B cell (primary cell): Measurements from ENCODE around the gene SCAMP1. TPM values are rescaled to one million over a fixed set of nuclear protein-coding genes. Genes with fewer than 3 reads are reported as not detected.

Experiments
- ATAC-seq: fragments of 200-7000 bp; cut with Tn5 transposase; one replicate; pipeline ENCODE4 v1.10.0; 2021; ENCODE audit warnings: low read depth, mild to moderate bottlenecking, moderate number of reproducible peaks, moderate library complexity
- CTCF ChIA-PET: fragments of 350-600 bp; sonication (Branson Sonifier 250); formaldehyde crosslinking; loops from one replicate; lab custom pipeline; 2021; ENCODE audit warnings: antibody characterized with exemption, inconsistent platforms; lab: Charles Lee
- POLR2A ChIA-PET: fragments of 350-600 bp; sonication (Branson Sonifier 250); formaldehyde crosslinking; loops from one replicate; lab custom pipeline; 2021; ENCODE audit warnings: antibody characterized with exemption; lab: Charles Lee
- DNase-seq: peaks from one replicate; pipeline ENCODE4 v3.0.0; 2013
- H2AFZ ChIP-seq: 2 replicates; pipeline ENCODE4 v1.6.1; 2012; ENCODE audit warnings: mild to moderate bottlenecking, low read depth, low read length; ENCODE audit not compliant: insufficient read depth, poor library complexity, severe bottlenecking
- H3K27ac ChIP-seq, 2 donors: 1 replicate in 1 of 2; 2 replicates in 1 of 2; pipeline ENCODE4 v1.5.1; 2012 to 2013; ENCODE audit warnings: low read length in 2 of 2, mild to moderate bottlenecking in 2 of 2, moderate library complexity in 1 of 2
- H3K27me3 ChIP-seq, 4 experiments: fragments of 200-600 bp in 1 of 4; sonication (generic) in 1 of 4; replicated peaks in 1 of 4; 1 replicate in 2 of 4; 2 replicates in 2 of 4; pipeline versions ENCODE4 v1.6.1 to v1.7.0; 2013 to 2016; ENCODE audit warnings: low read length in 3 of 4, mild to moderate bottlenecking in 2 of 4, mixed read lengths in 1 of 4, moderate library complexity in 1 of 4; ENCODE audit not compliant: insufficient read depth in 4 of 4, control insufficient read depth in 3 of 4; ENCODE audit errors: control extremely low read depth in 1 of 4
- H3K36me3 ChIP-seq, 2 experiments: replicated peaks in 1 of 2; 1 replicate in 1 of 2; 2 replicates in 1 of 2; pipeline versions ENCODE4 v1.6.1 to v1.7.1; 2013; ENCODE audit warnings: low read length in 1 of 2; ENCODE audit not compliant: insufficient read depth in 2 of 2, control insufficient read depth in 1 of 2; ENCODE audit errors: control extremely low read depth in 1 of 2, extremely low read depth in 1 of 2
- H3K4me1 ChIP-seq, 2 donors: fragments of 200-600 bp in 1 of 2; sonication (generic) in 1 of 2; 1 replicate in 1 of 2; 2 replicates in 1 of 2; pipeline versions ENCODE4 v1.5.1 to v1.6.1; 2013 to 2017; ENCODE audit warnings: low read length in 2 of 2; ENCODE audit not compliant: control insufficient read depth in 2 of 2, insufficient read depth in 2 of 2
- H3K4me2 ChIP-seq: replicated peaks from 2 replicates; pipeline ENCODE3; 2012; ENCODE audit warnings: mild to moderate bottlenecking, low read depth, low read length; ENCODE audit not compliant: poor library complexity, severe bottlenecking
- H3K4me3 ChIP-seq, 5 experiments: fragments of 200-600 bp in 1 of 5; sonication (generic) in 1 of 5; 1 replicate in 3 of 5; 2 replicates in 2 of 5; pipeline versions ENCODE4 v1.5.1 to v1.7.0; 2011 to 2016; ENCODE audit warnings: low read length in 4 of 5, mild to moderate bottlenecking in 4 of 5, low read depth in 2 of 5, control low read depth in 1 of 5, moderate library complexity in 1 of 5; ENCODE audit not compliant: insufficient read depth in 1 of 5; ENCODE audit errors: control extremely low read depth in 1 of 5, extremely low read depth in 1 of 5
- H3K79me2 ChIP-seq: fragments of 200-600 bp; sonication (generic); one replicate; pipeline ENCODE4 v1.6.0; 2016; ENCODE audit warnings: low read length; ENCODE audit not compliant: control insufficient read depth, insufficient read depth
- H3K9ac ChIP-seq: fragments of 200-600 bp; sonication (generic); 2 replicates; pipeline ENCODE4 v1.6.1; 2017; ENCODE audit warnings: mild to moderate bottlenecking, low read length, moderate library complexity
- H3K9me3 ChIP-seq, 3 donors: one replicate each; pipeline versions ENCODE4 v1.6.1 to v1.7.1; 2013; ENCODE audit warnings: low read length in 2 of 3; ENCODE audit not compliant: control insufficient read depth in 2 of 3, insufficient read depth in 1 of 3; ENCODE audit errors: control extremely low read depth in 1 of 3
- H4K20me1 ChIP-seq: 2 replicates; pipeline ENCODE4 v1.6.0; 2012; ENCODE audit warnings: mild to moderate bottlenecking, low read length; ENCODE audit not compliant: insufficient read depth, control insufficient read depth, poor library complexity, severe bottlenecking
- H3K27ac Mint-ChIP-seq: one replicate; pipeline ENCODE4 v1.8.0; 2021; ENCODE audit warnings: mixed read lengths
- H3K27me3 Mint-ChIP-seq: one replicate; pipeline ENCODE4 v1.8.0; 2021; ENCODE audit warnings: mixed read lengths
- H3K4me1 Mint-ChIP-seq: one replicate; pipeline ENCODE4 v1.8.0; 2021; ENCODE audit warnings: mixed read lengths
- H3K4me3 Mint-ChIP-seq: one replicate; pipeline ENCODE4 v1.8.0; 2021; ENCODE audit warnings: mixed read lengths
- H3K9me3 Mint-ChIP-seq: one replicate; pipeline ENCODE4 v1.8.0; 2022; ENCODE audit warnings: mixed read lengths; ENCODE audit not compliant: insufficient read depth
- EZH2 ChIP-seq: IDR thresholded peaks from 2 replicates; pipeline ENCODE4 v1.6.1; 2012; ENCODE audit warnings: borderline replicate concordance, low read depth, mild to moderate bottlenecking, moderate library complexity, low read length; ENCODE audit not compliant: insufficient read depth, poor library complexity, severe bottlenecking
- WGBS: methylation state at CpG from one replicate; pipeline ENCODE4 v1.1.5; 2013; ENCODE audit warnings: missing lambda C conversion rate; ENCODE audit not compliant: insufficient coverage; 5-methylcytosine and 5-hydroxymethylcytosine counted together
- intact Hi-C: fragments of 100-400 bp; cut with micrococcal nuclease; formaldehyde crosslinking; loops from one replicate; pipeline ENCODE4 v1.10.0; 2022
- polyA plus RNA-seq: library from polyadenylated mRNA; depleted of rRNA; stranded (reverse); fragments of >200 nt; gene quantifications from 2 replicates; pipeline ENCODE4 v1.2.3, GENCODE V29; 2012
- total RNA-seq, 2 donors: library from RNA; stranded (reverse); fragments of 120-200 nt in 1 of 2; gene quantifications; 1 replicate in 1 of 2; 2 replicates in 1 of 2; pipeline versions ENCODE4 v1.2.3 to v1.2.4, GENCODE V29; 2013 to 2022
- TF ChIP-seq, protein P1 (sequence below): fragments of 200-600 bp; IDR thresholded peaks from one replicate; pipeline ENCODE4 v1.8.0; 2022; ENCODE audit warnings: antibody characterized with exemption, mild to moderate bottlenecking

The SCAMP1 gene
- total and polyA plus RNA-seq, 2 donors (not counting 1 experiment from before 2014, with no cell fraction given): 3.8 to 25.4 TPM

DNA sequence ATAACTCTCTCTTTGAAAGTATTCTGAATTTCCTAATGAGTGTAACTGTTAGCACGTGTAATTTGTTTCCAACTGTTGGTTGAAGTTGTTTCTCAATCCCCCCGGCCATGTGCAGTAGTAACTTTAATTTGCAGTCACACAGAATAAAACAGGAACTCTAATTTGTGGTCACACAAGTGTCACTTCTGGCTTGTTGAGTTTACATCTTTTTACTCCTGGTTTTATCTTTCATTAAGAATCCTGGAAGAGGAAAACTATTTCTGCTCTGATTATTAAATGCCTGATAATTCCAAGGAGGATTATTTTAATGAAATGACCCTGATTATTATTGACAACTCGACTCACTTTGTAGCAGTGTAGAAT is 1.2 kb downstream of the SCAMP1 start:
- Histone ChIP-seq H3K9me3 (no peaks in the 10 kb centered on the region), H3K4me2 (peak overlapping the region; percentile 83), H3K4me3 (peak overlapping the region; percentile 56 to 99 (median 88)), H3K9ac (peak overlapping the region; percentile 96), H3K27ac (peak overlapping the region in 1 of 2 donors; percentile 81), H3K36me3 (no peaks in the 10 kb centered on the region), H3K4me1 (peaks cover 20 to 22% of the 10 kb centered on the region in 2 donors), H4K20me1 (peaks cover 13% of the 10 kb centered on the region), H2AFZ (peak overlapping the region; percentile 92), H3K27me3 (no peaks in the 10 kb centered on the region), H3K79me2 (peaks cover 39% of the 10 kb centered on the region)
- H3K27me3 Mint-ChIP-seq: no peaks in the 10 kb centered on the region
- ChIA-PET CTCF (interaction anchor here (0.6 to 5.5 kb wide), 5 partner anchors 12 to 659 kb away, joined by 3 to 101 read pairs (median 4); partner anchors contain the start of gene AP3B1), POLR2A (interaction anchor here (1.6 to 4.0 kb wide), 2 partner anchors 67 to 623 kb away, joined by 5 to 82 read pairs; partner anchors contain the start of gene AP3B1)
- peak overlapping the region; percentile 93 for H3K4me3 Mint-ChIP-seq
- TF ChIP-seq, protein P1, sequence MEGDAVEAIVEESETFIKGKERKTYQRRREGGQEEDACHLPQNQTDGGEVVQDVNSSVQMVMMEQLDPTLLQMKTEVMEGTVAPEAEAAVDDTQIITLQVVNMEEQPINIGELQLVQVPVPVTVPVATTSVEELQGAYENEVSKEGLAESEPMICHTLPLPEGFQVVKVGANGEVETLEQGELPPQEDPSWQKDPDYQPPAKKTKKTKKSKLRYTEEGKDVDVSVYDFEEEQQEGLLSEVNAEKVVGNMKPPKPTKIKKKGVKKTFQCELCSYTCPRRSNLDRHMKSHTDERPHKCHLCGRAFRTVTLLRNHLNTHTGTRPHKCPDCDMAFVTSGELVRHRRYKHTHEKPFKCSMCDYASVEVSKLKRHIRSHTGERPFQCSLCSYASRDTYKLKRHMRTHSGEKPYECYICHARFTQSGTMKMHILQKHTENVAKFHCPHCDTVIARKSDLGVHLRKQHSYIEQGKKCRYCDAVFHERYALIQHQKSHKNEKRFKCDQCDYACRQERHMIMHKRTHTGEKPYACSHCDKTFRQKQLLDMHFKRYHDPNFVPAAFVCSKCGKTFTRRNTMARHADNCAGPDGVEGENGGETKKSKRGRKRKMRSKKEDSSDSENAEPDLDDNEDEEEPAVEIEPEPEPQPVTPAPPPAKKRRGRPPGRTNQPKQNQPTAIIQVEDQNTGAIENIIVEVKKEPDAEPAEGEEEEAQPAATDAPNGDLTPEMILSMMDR: no peak
- TF ChIP-seq EZH2: no peak
- no CpG with 5 or more reads among the region's 3 CpGs for WGBS
- peak overlapping the region; percentile 90 for H3K27ac Mint-ChIP-seq
- peaks cover 37% of the 10 kb centered on the region for H3K4me1 Mint-ChIP-seq
- H3K9me3 Mint-ChIP-seq: no peaks in the 10 kb centered on the region
- intact Hi-C loops: loop anchor here (2.0 to 5.0 kb wide), 6 partner anchors 249 to 1896 kb away; partner anchors contain the start of genes ARSB, HOMER1, LHFPL2 and SERINC5
- DNase-seq: no peak
- no peak for ATAC-seq

GRCh38 chr5:78362220-78362619 is 1.8 kb downstream of the SCAMP1 start:
- Histone ChIP-seq H3K79me2 (peaks cover 45% of the 10 kb centered on the region), H3K36me3 (no peaks in the 10 kb centered on the region), H3K4me3 (peak overlapping the region in 1 of 5 experiments; percentile 88), H2AFZ (no peak overlapping the region), H3K27ac (no peak overlapping the region), H3K9me3 (no peaks in the 10 kb centered on the region), H4K20me1 (peaks cover 16% of the 10 kb centered on the region), H3K4me1 (peaks cover 20 to 22% of the 10 kb centered on the region in 2 donors), H3K4me2 (peak overlapping the region; percentile 83), H3K27me3 (no peaks in the 10 kb centered on the region), H3K9ac (no peak overlapping the region)
- ChIA-PET CTCF (no interaction called here), POLR2A (no interaction called here)
- WGBS: 88% methylated on average over 2 of the region's 3 CpGs
- DNase-seq: no peak
- intact Hi-C loops: loop anchor here (5.0 kb wide), 2 partner anchors 250 to 1895 kb away; partner anchors contain the start of gene SERINC5
- H3K27ac Mint-ChIP-seq: no peak overlapping the region
- no peak for ATAC-seq
- TF ChIP-seq, protein P1: no peak
- TF ChIP-seq EZH2: no peak
- H3K27me3 Mint-ChIP-seq: no peaks in the 10 kb centered on the region
- H3K9me3 Mint-ChIP-seq: no peaks in the 10 kb centered on the region
- H3K4me1 Mint-ChIP-seq: peaks cover 39% of the 10 kb centered on the region
- H3K4me3 Mint-ChIP-seq: peak overlapping the region; percentile 7
